GM19463 (cell line): ENCODE measurements around the gene ANKRD45.
"Not testable (repeated sequence)": the region's sequence is repeated elsewhere in the genome, so short reads cannot be mapped to it uniquely, and the experiment has no call there.

Experiments used
- ATAC-seq: cut with Tn5 transposase; IDR thresholded peaks from one replicate; pipeline ENCODE4 v1.9.1; 2021; ENCODE audit warnings: mild to moderate bottlenecking, moderate library complexity; ENCODE audit not compliant: unreplicated experiment

The ANKRD45 gene

DNA sequence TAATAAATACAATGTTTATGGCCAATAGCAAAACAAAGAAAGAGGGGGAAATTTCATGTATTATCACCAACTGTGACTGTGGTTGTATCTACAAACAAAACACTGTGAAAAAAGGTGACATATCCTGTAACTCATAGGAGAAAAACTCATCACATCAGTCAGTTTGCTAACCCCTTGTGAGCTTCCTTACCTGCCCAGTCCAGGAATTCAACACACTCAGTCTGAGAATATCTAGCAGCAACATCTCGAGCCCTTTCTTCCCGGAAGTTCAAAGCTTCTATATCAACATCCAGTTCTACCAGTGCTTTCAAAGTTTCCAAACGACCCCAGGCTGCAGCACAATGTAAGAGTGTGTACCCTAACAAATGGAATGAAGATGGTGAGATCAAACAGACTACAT lies 23.0 kb downstream of the ANKRD45 start:
- ATAC-seq: no peak

DNA sequence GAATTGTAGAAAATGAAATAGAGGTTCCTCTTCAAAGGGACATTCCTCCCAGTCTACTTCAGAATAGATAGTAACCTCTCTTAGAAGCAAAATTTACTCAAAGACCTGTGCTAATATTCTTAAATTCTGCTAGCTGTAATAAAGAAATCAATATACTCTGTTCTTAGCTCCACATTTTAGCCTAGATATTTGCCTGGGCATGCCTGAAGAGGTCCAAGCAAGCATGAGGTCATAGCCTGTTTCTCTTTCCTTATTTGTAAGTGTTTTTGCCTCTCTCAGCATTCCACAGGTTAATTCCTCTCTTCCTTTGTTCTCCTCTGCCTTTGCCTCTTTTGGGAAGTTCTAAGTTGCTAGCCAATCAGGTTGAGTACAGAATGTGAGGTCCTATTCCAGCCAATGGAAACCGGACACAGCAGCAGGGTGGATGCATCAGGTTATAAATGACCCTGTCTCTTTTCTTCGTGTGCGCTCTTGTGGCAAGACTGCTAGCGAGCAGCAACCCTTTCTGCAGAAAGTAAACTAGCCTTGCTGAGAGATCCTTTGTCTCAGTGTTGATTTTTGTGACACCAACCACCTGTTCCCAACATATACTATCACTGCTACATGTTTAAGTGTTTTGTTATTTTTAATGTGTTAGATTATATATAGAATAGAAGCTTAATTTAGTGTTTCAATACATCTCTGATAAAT lies 27.1 kb downstream of the ANKRD45 start:
- ATAC-seq: not testable (repeated sequence)

DNA sequence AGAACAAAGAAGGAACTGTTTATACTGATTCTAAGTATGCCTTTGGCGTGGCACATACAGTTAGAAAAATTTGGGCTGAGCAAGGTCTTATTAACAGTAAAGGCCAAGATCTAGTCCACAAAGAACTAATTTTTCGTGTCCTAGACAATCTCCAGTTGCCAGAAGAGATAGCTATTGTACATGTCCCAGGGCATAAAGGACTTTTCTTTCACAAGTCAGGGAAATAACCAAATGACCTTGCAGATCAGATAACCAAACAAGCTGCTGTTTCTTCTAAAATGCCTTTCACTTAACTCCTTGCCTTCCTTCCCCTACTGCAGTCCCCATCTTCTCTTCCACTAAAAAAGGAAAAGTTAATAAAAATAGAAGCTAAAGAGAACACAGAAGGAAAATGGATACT lies 30.5 kb downstream of the ANKRD45 start:
- no peak for ATAC-seq

- ATAC-seq: no peak
Observed at GRCh38 chr1:173638043-173639021, 31.3 kb downstream of the ANKRD45 start.

GRCh38 chr1:173637236-173638042 lies 32.2 kb downstream of the ANKRD45 start:
- ATAC-seq: not testable (repeated sequence)

GRCh38 chr1:173635116-173635515 lies 34.5 kb downstream of the ANKRD45 start, which contains the start of gene TEX50:
Gene TEX50 (plus strand): TSS chr1:173635338. CDS start chr1:173635522, 184 bp downstream.
- ATAC-seq: no peak

DNA sequence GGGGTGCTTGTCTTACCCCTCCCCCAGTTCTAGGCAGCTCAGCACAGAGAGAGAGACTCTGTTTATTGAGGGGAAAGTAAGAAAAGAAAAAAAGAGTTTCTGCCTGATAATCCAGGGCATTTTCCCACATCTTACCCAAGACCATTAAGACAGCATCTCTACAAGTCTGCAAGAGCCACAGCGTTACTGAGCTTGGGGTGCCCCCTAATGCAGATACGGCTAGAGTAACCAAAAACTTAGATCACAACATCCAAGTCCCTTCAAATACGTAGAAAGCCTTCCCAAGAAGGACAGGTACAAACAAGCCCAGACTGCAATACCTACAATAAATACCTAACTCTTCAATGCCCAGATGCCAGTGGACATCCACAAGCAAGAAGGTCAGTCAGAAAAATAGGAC lies 40.8 kb downstream of the ANKRD45 start:
- no peak for ATAC-seq

GRCh38 chr1:173627269-173627668 lies 42.4 kb downstream of the ANKRD45 start:
- ATAC-seq: no peak

GRCh38 chr1:173616859-173617258 lies 52.8 kb downstream of the ANKRD45 start:
- no peak for ATAC-seq

- ATAC-seq: not testable (repeated sequence)
Observed at GRCh38 chr1:173613086-173613485, 56.6 kb downstream of the ANKRD45 start.

GRCh38 chr1:173608503-173609216 lies 61.0 kb downstream of the ANKRD45 start:
- ATAC-seq: no peak

DNA sequence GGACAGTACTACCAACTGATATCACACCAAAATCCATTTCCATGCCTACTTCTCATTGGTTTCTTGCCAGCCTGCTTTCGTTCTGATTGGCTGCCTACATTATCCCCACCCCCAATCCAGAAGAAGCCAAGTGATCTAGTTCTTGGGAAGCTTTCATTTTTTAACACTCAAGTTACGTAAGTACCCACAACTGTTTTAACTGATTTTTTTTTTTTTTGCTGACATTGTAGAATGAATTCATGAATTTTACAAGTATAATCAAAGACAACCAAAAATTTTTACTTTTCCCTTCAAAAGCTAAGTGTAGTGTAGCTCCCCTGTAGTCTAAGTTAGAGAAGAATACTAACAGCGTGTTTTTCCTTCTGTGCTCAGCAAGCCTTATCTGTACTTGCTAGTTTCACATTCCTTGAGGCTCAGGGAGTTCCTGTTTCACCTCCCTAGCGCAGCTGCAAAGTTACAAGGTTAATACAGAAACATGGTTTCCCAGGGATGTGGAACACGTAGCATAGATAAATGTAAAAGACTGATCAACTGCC lies 66.5 kb downstream of the ANKRD45 start, which contains the start of gene SLC9C2:
SLC9C2 (minus strand) TSS at position 17 of the 536 bp plus-strand sequence. CDS start 1,296 bp downstream, outside the sequence.
- ATAC-seq: no peak

DNA sequence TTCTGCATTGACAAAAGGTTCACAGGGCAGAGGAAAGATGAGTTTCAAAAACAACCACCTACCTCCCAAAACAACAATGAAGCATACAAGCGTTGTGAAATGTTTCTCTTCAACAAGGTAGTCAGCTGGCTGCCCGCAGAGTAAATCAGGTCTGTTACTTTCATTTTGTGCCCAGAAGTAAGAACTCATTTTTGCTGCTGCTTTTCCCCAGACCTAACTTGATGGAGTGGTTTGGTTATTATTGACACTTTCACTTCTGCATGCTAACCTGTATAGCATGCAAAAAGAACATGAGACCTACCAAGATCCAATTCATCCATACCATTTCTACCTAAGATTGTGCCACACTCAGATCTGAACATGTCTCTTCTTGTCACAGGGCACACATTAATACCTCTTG lies 68.1 kb downstream of the ANKRD45 start:
- no peak for ATAC-seq

- ATAC-seq: no peak
Observed at GRCh38 chr1:173596097-173596825, 73.4 kb downstream of the ANKRD45 start.

- not testable (repeated sequence) for ATAC-seq
Observed at GRCh38 chr1:173591138-173591537, 78.5 kb downstream of the ANKRD45 start.

- ATAC-seq: no peak
Observed at GRCh38 chr1:173590557-173590956, 79.1 kb downstream of the ANKRD45 start.

DNA sequence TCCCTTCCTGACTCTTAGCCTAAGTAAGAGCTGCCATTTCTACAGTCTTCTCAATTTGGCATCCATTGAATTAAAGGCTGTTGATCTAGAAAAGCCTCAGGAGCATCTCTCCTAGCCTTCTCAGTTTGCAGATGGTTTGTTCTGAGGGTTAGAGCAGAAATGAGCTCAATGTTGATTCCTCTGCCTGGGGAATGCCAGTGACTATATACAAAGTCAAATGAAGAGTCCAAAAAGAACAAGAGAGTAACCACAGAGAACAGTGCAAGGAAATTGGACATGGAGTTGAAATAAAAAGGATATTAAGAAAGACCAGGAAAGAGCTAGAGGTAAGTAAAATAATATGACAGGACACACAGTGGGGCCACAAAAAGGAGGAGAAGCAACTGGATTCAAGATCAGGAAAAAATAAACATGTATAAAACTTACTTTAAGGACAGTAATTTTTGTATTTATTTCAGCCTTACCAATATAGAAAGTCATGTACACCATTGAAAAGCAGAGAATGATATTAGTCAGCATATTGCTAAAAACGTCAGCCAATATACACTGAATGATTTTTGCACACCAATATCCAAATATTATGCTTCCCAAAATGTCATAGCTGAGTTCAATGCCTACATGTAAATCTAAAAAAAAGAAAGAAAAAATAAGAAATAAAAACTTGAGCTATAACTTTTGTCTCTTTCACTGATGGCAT lies 88.1 kb downstream of the ANKRD45 start:
- ATAC-seq: no peak

- no peak for ATAC-seq
Observed at GRCh38 chr1:173580658-173581057, 89.0 kb downstream of the ANKRD45 start.

GRCh38 chr1:173580071-173580470 lies 89.6 kb downstream of the ANKRD45 start:
- no peak for ATAC-seq
